ENCODE data around the gene CIAPIN1.

DNA sequence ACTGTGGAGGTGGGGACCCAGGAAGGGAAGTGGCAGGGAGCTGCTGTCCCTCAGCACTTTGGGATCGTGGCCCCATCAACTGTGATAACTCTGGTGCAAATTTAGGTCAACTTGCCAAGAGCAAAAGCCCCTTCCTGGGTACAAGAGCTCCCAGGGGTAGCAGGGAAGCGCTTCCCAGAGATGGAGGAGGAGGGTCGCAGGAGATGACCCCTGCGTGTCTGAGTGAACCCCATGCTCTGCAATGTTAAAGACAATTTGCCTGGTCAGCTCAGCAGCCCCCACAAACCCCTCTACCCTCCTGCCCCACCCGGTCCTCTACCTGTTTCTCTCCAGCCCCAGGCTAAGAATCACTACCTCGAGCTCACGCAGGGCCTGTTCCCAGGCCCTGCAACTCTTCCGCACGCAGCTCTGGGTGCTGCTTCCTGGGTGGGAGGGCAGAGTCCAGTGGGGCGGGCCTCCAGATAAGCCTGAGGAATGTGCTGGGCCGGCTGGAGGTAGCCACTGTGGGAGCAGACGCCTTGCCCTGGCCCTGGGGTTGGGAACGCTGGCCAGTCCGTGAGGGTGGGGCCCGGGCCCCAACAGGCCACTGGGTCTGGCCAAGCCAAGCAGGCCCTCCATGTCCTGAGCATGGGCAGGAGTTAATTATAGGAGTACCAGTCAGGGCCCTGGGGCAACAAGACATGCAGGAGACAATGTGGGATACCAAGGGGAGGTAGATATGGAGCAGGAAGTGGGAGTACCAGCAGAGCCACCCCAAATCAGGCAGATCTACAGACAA lies 33.0 kb upstream of the CIAPIN1 start:
- TF ChIP-seq, protein P1, sequence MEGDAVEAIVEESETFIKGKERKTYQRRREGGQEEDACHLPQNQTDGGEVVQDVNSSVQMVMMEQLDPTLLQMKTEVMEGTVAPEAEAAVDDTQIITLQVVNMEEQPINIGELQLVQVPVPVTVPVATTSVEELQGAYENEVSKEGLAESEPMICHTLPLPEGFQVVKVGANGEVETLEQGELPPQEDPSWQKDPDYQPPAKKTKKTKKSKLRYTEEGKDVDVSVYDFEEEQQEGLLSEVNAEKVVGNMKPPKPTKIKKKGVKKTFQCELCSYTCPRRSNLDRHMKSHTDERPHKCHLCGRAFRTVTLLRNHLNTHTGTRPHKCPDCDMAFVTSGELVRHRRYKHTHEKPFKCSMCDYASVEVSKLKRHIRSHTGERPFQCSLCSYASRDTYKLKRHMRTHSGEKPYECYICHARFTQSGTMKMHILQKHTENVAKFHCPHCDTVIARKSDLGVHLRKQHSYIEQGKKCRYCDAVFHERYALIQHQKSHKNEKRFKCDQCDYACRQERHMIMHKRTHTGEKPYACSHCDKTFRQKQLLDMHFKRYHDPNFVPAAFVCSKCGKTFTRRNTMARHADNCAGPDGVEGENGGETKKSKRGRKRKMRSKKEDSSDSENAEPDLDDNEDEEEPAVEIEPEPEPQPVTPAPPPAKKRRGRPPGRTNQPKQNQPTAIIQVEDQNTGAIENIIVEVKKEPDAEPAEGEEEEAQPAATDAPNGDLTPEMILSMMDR (IDR thresholded peaks at IDR 0.05), result no peak
- no peak for TF ChIP-seq EP300 (IDR thresholded peaks at IDR 0.05)

Measured in suprapubic skin (tissue), 3 donors.